Panc1 (cell line): ENCODE data around the gene TTC23L. TPM values are rescaled to one million over a fixed set of nuclear protein-coding genes. Genes with fewer than 3 reads are reported as not detected.

ENCODE experiments used
- ATAC-seq: fragments of 200-7000 bp; cut with Tn5 transposase; 2 replicates; pipeline ENCODE4 v1.9.1; 2020; ENCODE audit warnings: mild to moderate bottlenecking, moderate library complexity
- BruUV-seq: library from RNA; stranded (reverse); fragments of 400-500 nt; replicated peaks from 2 replicates; lab custom pipeline; 2021; lab: Mats Ljungman, UMichigan
- CTCF ChIA-PET: fragments of 300-600 bp; sonication (Branson Sonifier 250); formaldehyde crosslinking; loops from one replicate; lab custom pipeline; 2022; ENCODE audit warnings: antibody characterized with exemption; lab: Charles Lee
- POLR2A ChIA-PET: fragments of 300-600 bp; sonication (Branson Sonifier 250); formaldehyde crosslinking; loops from one replicate; lab custom pipeline; 2022; ENCODE audit warnings: antibody characterized with exemption; lab: Charles Lee
- DNase-seq: peaks from one replicate; pipeline ENCODE4 v3.0.0-alpha.2; 2010; ENCODE audit warnings: low read depth, low spot score
- H3K27ac ChIP-seq: 2 replicates; pipeline ENCODE4 v1.5.1; 2011; ENCODE audit warnings: mild to moderate bottlenecking, low read length, inconsistent platforms
- H3K27me3 ChIP-seq: fragments of 200-500 bp; sonication (Bioruptor generic); 2 replicates; pipeline ENCODE4 v1.6.0; 2014; ENCODE audit warnings: low read length, inconsistent platforms; ENCODE audit not compliant: control insufficient read depth, insufficient read depth
- H3K36me3 ChIP-seq: fragments of 200-500 bp; sonication (Bioruptor generic); 2 replicates; pipeline ENCODE4 v1.5.1; 2014; ENCODE audit warnings: inconsistent platforms, mild to moderate bottlenecking, low read length, moderate library complexity; ENCODE audit not compliant: control insufficient read depth, insufficient read depth
- H3K4me1 ChIP-seq: 2 replicates; pipeline ENCODE4 v1.5.1; 2011; ENCODE audit warnings: inconsistent platforms, mild to moderate bottlenecking, low read length, moderate library complexity; ENCODE audit not compliant: control insufficient read depth, insufficient read depth
- H3K4me3 ChIP-seq, 2 experiments: 2 replicates each; pipeline ENCODE4 v1.5.1; 2011 to 2012; ENCODE audit warnings: low read depth in 2 of 2, low read length in 2 of 2, mild to moderate bottlenecking in 2 of 2, inconsistent platforms in 1 of 2, moderate library complexity in 1 of 2
- H3K9me3 ChIP-seq: fragments of 200-500 bp; sonication (Bioruptor generic); 2 replicates; pipeline ENCODE4 v1.5.1; 2014; ENCODE audit warnings: low read depth, mild to moderate bottlenecking, inconsistent platforms, low read length, moderate library complexity; ENCODE audit not compliant: control insufficient read depth, insufficient read depth
- POLR2AphosphoS5 ChIP-seq: IDR thresholded peaks from 2 replicates; pipeline ENCODE4 v1.6.1; 2012; ENCODE audit warnings: mild to moderate bottlenecking, low read depth, low read length, moderate library complexity
- SIN3A ChIP-seq: IDR thresholded peaks from 2 replicates; pipeline ENCODE4 v1.6.1; 2012; ENCODE audit warnings: low read depth, mild to moderate bottlenecking, low read length, moderate library complexity, borderline replicate concordance; ENCODE audit not compliant: insufficient read depth
- TCF7L2 ChIP-seq: IDR thresholded peaks from 2 replicates; pipeline ENCODE4 v1.6.1; 2011; ENCODE audit warnings: mild to moderate bottlenecking, low read depth, low read length, inconsistent platforms
- in situ Hi-C: cut with HindIII; loops from 2 replicates; pipeline ENCODE4 v1.10.0; 2016; ENCODE audit warnings: low sequenced_read_pairs, low pct_unique_long_range_greater_than_20kb
- intact Hi-C: fragments of 100-400 bp; cut with micrococcal nuclease; formaldehyde crosslinking; loops from one replicate; pipeline ENCODE4 v1.10.0; 2022; ENCODE audit not compliant: unreplicated experiment
- total RNA-seq: library from RNA; stranded (reverse); gene quantifications from one replicate; pipeline ENCODE4 v1.2.1, GENCODE V29; 2021; ENCODE audit not compliant: unreplicated experiment
- TF ChIP-seq, protein P1 (sequence below), 2 experiments: IDR thresholded peaks; 2 replicates each; pipeline ENCODE4 v1.6.1; 2011 to 2012; ENCODE audit warnings: low read depth in 2 of 2, control low read depth in 1 of 2, low read length in 1 of 2, mild to moderate bottlenecking in 1 of 2, moderate library complexity in 1 of 2; ENCODE audit not compliant: insufficient read depth in 1 of 2
- TF ChIP-seq, protein P2 (sequence below): fragments of 450-650 bp; IDR thresholded peaks from 2 replicates; pipeline ENCODE4 v1.5.1; 2017; ENCODE audit warnings: mild to moderate bottlenecking

Gene TTC23L
- total RNA-seq, 1 experiment from 2014 or later, result not detected

DNA sequence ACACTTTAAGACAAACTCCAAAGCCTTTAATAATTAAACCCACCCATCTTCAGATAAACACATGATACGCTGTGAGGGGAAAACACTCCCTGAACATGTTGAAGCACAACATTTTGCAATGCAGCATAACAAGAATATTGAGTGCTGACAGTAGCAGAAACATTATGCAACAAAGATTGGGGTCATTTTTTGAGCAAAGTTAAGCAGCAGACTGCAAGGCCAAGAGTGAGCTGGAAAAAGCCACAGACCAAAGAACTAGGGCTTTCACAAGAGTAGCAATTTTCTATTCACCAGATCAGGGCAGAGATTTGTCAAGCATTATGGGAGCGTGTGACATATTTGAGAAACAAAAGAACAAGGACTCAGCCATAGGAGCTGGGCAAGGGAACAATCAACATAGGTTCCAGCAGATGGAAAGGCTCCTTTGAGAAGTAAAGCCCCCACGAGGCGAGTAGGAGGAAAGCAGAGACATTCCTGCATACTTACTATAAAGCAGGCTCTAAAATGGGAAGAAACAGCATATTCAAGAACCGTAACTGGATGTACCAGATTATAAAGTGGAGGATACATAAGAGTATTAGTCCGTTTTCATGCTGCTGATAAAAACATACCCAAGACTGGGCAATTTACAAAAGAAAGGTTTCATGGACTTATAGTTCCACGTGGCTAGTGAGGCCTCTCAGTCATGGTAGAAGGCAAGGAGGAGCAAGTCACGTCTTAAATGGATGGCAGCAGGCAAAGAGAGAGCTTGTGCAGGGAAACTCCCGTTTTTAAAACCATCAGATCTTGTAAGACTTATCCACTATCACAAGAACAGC is 4.8 kb upstream of the TTC23L start:
- no TSS peak for BruUV-seq
- CTCF ChIA-PET, result no interaction called here
- no peak overlapping the region for H3K4me3 ChIP-seq
- H3K9me3 ChIP-seq, result no peaks in the 10 kb centered on the region
- no peak for DNase-seq
- no peaks in the 10 kb centered on the region for H3K27me3 ChIP-seq
- POLR2A ChIA-PET, result no interaction called here
- no peaks in the 10 kb centered on the region for H3K4me1 ChIP-seq
- no peaks in the 10 kb centered on the region for H3K36me3 ChIP-seq
- no peak overlapping the region for H3K27ac ChIP-seq
- in situ Hi-C loops (no loop called here), intact Hi-C loops (no loop called here)
- TF ChIP-seq, protein P1, sequence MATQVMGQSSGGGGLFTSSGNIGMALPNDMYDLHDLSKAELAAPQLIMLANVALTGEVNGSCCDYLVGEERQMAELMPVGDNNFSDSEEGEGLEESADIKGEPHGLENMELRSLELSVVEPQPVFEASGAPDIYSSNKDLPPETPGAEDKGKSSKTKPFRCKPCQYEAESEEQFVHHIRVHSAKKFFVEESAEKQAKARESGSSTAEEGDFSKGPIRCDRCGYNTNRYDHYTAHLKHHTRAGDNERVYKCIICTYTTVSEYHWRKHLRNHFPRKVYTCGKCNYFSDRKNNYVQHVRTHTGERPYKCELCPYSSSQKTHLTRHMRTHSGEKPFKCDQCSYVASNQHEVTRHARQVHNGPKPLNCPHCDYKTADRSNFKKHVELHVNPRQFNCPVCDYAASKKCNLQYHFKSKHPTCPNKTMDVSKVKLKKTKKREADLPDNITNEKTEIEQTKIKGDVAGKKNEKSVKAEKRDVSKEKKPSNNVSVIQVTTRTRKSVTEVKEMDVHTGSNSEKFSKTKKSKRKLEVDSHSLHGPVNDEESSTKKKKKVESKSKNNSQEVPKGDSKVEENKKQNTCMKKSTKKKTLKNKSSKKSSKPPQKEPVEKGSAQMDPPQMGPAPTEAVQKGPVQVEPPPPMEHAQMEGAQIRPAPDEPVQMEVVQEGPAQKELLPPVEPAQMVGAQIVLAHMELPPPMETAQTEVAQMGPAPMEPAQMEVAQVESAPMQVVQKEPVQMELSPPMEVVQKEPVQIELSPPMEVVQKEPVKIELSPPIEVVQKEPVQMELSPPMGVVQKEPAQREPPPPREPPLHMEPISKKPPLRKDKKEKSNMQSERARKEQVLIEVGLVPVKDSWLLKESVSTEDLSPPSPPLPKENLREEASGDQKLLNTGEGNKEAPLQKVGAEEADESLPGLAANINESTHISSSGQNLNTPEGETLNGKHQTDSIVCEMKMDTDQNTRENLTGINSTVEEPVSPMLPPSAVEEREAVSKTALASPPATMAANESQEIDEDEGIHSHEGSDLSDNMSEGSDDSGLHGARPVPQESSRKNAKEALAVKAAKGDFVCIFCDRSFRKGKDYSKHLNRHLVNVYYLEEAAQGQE (IDR thresholded peaks at IDR 0.05; ENCODE audit: insufficient read depth in 1 of 2, low read depth in 2 of 2, low read length in 1 of 2), result no peak
- no peak for ATAC-seq

DNA sequence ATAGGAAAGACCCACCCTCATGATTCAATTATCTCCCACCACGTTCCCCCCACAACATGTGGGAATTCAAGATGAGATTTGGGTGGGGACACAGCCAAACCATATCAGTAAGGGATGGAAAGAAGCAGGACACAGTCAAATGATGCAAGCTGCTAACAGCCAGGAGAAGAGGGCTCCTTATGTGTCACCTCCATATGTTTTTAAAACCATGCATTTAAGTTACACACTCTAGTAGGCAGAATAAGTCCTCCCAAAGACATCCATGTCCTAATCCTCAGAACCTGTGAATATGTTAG is 4.2 kb upstream of the TTC23L start:
- H3K27me3 ChIP-seq, result no peaks in the 10 kb centered on the region
- CTCF ChIA-PET, result no interaction called here
- H3K4me1 ChIP-seq, result no peaks in the 10 kb centered on the region
- no peaks in the 10 kb centered on the region for H3K9me3 ChIP-seq
- TF ChIP-seq POLR2AphosphoS5 (no peak), SIN3A (no peak), TCF7L2 (no peak)
- TF ChIP-seq, protein P2, sequence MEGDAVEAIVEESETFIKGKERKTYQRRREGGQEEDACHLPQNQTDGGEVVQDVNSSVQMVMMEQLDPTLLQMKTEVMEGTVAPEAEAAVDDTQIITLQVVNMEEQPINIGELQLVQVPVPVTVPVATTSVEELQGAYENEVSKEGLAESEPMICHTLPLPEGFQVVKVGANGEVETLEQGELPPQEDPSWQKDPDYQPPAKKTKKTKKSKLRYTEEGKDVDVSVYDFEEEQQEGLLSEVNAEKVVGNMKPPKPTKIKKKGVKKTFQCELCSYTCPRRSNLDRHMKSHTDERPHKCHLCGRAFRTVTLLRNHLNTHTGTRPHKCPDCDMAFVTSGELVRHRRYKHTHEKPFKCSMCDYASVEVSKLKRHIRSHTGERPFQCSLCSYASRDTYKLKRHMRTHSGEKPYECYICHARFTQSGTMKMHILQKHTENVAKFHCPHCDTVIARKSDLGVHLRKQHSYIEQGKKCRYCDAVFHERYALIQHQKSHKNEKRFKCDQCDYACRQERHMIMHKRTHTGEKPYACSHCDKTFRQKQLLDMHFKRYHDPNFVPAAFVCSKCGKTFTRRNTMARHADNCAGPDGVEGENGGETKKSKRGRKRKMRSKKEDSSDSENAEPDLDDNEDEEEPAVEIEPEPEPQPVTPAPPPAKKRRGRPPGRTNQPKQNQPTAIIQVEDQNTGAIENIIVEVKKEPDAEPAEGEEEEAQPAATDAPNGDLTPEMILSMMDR, result no peak
- TF ChIP-seq, protein P1 (IDR thresholded peaks at IDR 0.05; ENCODE audit: insufficient read depth in 1 of 2, low read depth in 2 of 2, low read length in 1 of 2), result no peak
- intact Hi-C loops, result no loop called here
- no peak overlapping the region for H3K27ac ChIP-seq
- H3K36me3 ChIP-seq, result no peaks in the 10 kb centered on the region
- in situ Hi-C loops, result no loop called here
- no TSS peak for BruUV-seq
- DNase-seq, result no peak
- ATAC-seq, result no peak
- no peak overlapping the region for H3K4me3 ChIP-seq
- POLR2A ChIA-PET, result no interaction called here
